Measurements from ENCODE around the gene ADGRV1.

Gene ADGRV1

DNA sequence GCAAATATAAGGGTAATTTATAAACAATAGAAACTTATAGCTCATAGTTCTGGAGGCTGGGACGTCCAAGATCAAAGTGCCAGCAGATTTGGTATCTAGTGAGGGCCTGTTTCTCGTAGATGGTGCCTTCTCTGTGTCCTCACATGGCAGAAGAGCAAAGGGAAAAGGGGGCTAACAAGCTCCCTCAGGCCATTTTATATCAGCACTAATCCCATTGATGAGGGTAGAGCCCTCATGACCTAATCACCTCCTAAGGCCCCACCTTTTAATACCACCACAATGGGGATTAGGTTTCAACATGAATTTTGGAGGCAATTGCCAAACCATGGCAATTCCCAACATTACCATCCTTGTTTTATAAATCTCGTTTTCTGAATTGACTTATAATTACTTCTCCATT lies 564.7 kb downstream of the ADGRV1 start:
- no peak for DNase-seq

DNA sequence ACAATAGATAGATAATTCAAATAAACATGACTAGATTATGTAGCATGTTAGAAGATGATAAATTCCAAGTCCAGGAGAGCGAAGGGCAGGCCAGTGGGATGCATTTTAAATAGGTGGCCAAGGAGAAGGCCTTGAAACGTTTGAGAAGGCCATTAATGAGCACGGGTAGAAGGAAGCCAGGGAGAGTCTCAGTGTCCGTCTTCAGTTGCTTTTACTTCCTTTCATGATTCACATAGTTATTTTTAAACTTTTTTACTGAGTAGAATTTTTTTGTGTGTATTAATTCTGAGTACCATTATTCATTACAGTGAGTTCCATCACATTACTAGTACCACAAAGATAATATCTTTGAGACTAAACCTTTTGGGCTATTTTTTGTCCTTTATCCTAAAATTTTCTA lies 565.3 kb downstream of the ADGRV1 start:
- DNase-seq: no peak

DNA sequence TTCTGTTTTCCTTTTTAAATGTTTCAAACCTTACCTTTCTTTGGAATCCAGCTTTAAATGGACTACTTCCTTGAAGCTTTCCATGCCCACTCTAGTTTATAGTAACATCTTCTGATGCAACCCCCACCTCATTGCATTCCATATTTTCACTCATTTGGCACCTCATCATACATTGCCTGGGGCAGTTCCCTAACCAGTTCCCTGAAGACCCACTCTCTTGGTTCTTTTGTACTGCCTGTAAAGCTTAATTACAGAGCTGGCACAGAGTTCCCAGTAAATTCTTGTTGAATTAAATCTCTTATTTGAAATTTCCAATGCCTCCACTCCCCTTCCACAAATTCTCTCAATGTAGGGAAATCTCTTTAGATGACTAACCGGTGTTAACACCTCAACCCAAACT lies 567.3 kb downstream of the ADGRV1 start:
- no peak for DNase-seq

DNA sequence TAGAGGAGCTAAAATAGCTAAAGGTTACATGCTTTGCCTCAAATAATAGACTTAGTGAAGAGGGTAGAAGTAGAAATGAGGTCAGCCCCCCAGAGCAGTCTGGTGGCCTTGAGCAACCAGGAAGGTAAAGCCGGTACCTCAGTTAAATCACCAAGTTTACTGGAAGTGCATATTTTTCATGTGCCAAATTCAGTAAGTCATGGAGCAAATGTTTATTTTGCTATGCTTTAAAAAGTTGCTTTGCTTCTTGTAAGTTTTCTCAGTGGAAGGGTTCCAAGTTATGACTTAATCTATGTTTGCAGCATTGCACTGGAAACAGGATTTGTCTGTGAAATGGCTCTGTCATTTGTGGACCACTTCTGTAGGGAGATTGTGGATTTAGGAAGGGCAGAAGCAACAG lies 567.9 kb downstream of the ADGRV1 start:
- DNase-seq: no peak

DNA sequence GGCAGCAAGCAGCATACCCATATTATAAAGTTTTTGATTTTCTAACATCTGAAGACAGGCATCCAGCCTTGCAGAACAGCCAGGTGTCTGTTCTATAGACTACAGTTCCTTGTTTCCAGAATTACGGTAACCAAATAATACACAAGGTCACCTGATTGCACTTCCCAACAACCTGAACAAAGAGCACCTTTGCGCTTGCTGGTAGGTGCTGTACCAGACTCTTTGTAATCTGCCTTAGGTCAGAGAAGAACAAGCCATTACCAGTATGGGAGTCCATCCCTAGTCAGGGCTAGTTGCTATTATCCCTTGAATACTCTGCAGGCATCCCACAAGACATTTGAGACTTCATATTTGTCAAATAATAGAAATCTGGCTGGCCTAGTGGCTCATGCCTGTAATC lies 568.3 kb downstream of the ADGRV1 start:
- no peak for DNase-seq

DNA sequence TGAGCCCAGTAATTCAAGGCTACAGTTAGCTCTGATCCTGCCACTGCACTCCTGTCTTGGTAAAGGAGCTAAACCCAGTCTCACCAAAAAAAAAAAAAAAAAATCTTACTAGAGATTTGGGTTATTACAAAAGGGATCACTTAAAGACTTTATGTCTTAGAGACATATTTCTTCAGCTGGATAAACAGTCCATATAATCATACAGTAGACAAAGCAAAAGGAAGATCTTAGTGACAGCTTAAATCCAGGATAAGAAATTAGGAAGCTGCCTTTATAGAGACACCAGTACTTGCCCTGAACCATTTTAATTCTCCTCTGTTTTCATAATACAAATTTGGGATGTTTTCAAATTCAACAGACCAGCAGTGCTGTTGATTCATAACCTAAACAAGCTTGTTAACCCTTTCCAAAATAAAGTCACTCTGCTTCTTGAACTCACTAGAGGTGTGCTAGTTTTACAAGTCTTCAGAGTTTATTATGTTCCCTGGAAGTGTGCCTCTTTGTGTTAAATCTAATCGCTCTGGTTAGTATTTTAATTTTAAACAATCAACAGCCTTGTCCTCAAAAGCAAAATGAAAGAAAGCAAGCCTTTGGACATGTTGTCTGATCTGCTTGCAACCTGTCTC lies 569.0 kb downstream of the ADGRV1 start:
- DNase-seq: no peak

DNA sequence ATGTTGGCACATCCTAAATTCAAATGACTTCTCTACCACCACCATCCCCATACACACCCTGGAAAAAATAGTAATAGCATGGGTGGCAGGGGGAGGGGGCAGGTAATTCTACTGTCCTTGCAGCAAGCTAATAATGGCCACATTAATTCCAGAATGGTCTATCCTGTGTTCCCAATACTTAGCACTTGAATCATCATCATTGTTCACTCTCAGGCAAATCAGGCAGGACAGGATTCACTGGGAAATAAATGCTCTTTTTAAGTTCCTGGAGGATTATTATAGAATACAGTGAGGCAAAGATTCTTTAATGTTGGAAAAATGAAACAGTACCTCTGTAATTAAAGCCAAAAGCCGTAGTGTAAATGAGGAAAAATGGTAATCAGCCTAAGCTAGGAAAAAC lies 570.0 kb downstream of the ADGRV1 start:
- DNase-seq: no peak

DNA sequence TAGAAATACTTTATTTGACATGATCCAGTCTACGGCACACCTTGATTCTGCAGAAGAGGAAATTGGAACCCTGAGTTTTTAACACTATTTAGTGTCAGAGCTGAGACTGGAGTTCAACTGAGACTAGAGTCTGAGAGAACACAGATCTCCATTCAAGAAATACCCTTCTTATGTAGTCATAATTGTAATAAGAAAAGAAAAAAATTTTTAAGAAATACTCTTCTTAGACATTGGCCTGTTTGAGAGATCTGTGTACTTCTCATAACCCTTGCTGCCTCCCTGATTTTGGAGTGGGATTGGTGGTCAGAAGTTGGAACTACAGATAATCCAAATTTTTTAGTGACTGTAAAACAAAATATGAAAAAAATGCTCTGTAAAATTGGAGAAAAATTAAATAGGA lies 571.2 kb downstream of the ADGRV1 start:
- no peak for DNase-seq

DNA sequence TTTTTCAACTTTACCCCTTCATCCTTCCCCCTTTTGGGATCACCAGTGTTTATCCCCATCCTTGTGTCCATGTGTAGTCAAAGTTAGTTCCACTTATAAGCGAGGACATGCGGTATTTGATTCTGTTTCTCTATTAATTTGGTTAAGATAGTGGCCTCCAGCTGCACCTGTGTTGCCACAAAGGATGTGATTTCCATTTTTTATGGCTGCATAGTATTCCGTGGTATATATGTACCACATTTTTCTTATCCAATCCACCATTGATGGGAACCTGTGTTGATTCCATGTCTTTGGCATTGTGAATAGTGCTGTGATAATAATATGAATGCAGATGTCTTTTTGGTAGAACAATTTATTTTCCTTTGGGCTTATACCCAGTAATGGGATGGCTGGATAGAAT lies 572.2 kb downstream of the ADGRV1 start:
- no peak for DNase-seq

DNA sequence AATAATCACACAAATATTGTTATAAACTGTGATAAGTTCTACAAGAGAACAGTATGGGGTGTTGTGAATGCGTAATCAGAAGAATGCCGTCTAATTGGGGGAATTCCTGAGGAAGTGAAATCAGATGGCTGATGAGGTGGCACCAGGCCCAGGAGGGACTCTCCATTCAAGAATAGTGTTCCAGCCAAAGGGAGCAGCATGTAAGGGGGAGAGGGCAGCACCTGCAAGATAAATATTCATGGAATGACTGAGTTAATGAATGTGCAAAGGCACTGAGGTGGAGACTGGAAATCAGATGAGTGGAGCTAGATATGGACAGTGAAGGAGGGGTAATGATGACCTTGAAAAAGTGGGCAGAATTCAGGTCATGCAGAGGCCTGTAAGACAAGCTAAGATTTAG lies 574.0 kb downstream of the ADGRV1 start:
- no peak for DNase-seq

DNA sequence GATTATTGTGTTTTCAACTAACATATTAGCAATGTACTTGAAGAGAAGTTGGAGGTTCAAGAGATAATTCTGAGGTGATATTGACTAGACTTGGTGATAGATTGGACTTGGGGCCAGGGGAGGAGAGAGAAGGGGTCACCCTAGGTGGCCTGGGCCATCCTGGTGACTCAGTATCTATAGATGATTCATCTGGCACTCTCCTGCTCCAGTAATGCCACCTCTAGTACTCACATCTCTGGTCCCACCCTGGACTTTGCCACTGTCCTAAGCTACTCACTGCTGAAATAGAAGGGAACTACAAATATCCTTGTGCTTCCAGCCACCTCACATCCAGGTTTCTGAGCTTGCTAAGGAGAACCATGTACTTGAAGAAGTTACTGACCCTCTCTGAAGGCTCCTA lies 574.6 kb downstream of the ADGRV1 start:
- no peak for DNase-seq

DNA sequence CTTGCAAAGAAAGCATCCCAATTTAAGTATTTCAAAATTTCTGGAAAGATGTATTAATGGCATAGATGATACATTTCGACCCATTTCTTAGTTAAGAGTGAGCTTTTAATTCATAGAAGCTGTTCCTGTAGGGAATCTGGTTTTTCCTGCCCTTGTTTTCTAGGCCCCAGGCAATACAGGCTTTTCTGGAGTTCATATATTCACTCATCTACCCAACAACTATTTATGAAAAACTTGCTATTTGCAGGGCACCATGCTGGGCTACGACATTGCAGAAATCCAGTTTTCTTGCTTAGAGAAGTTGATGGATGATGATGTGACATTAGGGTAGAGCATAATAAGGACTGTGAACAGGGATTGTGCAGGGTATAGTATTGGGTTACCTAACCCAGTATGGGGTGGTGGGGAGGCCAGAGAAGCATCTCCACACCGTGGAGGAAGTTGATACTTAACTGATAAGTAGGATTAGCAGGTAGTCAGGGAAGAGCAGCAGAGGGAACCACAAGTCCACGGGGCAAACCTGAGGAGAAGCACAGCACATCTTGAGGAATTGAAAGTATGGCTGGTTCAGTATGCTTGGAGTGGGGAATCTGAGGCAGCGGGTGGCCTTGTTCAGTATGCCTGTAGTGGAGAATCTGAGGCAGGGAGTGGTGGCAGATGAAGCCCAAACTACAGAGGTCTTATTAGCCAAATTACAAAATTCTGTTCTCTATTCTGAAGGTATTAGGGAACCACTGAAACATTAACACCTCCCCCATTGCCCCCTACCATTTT lies 577.1 kb downstream of the ADGRV1 start:
- DNase-seq: no peak

DNA sequence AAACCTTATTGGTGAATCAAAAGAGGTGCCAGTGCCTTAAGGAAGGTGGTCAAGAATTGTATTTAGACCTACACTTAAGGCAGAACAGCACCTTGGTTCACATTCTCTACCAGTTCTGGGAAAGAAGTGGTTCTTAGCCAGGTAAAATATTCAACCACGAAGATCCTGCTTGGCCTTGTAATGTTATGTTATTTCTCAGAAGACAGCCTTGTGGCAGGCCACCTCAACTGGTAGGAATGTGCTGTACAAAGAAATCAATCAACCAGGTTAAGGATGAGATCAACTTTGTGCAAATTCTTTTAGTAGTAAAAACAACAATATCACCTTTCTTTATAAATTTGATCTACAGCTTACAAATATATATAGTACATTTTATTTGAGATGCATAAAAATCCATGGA lies 577.7 kb downstream of the ADGRV1 start:
- no peak for DNase-seq

DNA sequence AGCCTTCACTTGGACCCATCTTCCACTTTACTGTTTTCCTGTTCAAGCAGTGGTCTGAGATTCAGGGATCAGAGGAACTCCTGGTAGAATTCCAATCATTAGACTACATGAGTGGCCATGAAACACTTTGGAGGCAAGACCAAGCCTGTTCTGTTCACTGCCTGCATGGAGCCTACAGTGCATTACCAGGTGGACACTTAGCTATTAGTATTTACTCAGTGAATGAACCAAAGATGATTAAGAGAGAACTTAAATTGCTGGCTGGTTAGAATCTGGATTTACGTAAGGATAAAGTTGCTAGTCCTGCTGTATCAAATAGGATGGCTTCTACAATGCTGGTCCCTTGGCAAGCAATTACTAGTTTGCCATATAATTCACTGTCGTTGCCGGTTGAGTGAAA lies 579.0 kb downstream of the ADGRV1 start:
- no peak for DNase-seq

DNA sequence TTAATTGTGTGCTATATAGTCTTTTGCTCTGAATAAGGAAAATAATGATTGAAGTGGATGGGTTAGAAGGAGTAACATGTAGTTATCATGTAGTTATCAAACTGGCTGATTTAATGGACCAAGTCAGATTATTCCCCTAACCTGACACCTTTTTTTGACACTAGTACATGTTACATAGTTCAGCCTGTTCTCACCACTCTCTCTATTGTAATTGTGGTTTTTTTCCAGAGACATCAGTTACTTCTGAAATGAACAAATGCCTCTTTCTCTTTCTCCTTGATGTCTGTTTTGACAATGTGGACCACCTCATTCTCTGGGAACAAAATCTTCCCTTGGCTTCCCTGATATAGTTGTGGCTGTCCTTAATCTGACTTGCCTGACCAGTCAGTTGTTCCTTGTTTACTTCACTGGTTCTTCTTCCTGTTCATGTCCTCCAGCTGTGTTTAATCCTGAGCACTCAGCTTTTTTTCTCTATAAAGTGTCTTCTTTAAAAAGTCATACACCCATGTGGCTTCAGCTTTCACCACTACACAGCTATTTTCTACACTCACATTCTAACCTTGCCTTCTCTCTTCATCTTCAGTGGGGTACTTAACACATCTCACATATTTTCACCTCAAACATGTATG lies 581.1 kb downstream of the ADGRV1 start:
- DNase-seq: no peak

DNA sequence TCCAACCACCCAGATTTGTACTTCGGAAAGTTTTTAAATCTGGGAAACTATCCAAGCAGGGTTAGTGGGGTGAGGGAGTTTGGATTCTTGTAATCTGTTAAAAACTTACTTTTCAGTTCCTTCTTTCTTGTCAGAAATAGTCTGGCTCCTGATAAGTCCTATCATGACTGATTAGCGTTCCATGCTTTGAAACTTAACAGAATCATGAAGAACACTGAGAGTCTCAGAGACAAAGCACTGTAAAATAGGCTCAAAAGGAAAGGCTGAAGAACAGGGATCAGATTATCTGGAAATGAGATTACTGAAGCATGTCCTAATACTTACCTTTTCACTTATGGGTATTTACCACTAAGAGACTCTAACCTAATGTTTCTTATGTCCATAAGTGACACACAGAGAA lies 582.1 kb downstream of the ADGRV1 start:
- DNase-seq: no peak

DNA sequence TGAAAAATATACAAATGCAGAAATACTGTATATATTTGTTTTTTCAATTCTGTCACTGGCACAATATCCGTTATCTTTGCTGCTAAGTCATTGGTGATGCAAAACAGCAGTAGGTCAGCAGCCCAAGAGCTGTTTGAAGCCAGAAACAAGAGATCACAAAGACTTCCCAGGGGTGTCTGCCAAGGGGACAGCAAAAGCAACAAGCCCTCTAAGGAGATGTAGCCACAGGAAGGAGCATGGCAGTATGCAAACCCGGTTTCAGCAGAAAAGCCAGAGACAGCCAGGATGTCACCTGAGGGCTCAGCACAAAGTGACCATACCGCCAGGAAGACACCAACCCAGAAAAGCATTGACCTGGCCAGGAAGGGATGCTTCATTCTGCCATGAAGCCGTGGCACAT lies 583.0 kb downstream of the ADGRV1 start:
- DNase-seq: no peak

DNA sequence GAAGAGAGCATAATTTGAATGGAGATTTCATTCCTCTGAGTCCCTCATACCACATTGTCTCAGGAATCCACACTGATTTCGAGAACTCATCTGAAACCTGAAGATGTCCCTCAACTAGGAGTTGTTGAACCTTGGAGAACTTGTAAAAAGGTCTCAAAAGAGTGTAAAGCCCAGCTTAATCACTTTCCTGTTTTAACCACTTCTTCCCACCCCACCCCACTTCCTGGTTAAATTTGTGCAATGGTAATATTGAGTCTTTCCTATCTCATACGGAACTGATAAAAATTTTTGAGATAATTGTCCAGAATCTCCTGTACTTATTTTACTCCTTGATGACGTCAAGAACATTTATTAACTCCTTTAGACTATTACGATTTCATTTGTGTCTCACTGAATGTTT lies 583.8 kb downstream of the ADGRV1 start:
- no peak for DNase-seq

DNA sequence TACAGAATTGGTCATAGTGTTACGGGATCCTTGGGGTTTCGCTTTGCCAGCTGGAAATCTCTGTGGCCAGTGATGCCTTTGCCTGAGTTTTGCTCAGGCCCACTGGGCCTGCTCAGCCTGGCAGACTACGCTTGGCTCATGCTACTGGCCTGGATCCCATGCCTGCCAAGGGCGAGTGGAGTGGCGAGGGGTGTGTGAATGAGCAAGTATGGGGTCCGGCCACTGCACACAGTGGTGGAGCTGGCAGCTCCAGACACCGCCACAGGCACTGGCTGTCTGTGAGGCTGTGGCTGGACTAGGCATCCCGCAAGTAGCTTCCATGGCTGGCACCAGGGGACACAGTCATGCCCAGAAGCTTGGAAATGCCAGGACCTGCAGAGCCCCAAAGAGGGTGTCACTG lies 584.2 kb downstream of the ADGRV1 start:
- no peak for DNase-seq

DNA sequence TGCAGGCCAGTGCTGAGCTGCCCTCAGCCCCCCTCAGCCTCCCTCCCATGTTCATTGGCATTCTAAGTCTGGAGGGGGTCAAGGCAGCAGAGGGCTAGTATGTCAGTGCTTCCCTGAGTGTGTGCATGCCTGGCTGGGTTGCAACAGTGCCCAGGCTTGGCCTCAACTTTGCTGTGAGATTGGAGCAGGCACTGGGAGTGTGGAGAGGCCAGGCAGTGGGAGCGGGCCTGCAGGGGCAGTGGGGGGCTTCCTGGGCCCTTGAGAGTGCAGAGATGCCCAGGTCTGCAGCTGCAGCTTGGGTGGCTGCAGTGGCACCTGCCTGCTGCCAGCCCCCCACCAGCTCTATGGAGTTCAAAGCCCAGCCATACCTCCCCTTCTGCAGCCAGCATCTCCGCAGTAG lies 585.2 kb downstream of the ADGRV1 start:
- DNase-seq: no peak

DNA sequence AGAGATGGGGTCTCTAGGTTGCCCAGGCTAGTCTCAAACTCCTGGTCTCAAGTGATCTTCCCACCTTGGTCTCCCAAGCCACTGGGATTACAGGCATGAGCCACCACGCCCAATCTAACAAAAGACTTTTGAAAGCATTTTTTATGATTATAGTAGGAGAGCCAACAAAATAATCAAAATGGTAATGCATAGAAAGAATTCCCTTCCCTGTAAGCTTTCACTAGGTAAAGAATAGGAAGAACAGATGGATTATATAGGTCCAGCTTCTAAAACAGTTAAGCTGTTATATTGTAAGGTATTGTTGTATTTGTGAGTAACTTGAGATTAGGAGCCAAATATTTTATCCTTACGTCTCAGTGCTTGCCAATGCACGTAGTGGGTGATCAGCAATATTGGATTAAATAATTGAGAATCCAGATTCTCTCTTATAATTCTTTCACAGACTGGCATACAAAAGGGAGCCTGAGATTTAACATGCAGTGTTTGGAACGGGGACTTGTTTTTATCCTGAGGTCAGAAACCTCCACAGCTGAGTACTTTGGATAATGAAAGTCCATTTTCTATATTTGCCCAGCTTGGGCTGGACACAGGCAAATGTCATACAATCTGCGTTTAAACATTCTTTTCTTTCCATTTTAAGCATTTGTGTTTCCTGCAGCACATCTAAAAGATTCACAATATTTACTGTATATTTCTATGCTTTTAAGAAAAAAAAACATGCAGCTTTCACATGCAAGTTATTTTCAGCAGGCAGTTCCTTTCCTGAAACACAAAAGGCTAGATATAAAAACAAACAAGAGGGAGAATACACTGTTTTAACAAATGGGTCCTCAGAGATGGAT lies 586.1 kb downstream of the ADGRV1 start:
- DNase-seq: no peak

DNA sequence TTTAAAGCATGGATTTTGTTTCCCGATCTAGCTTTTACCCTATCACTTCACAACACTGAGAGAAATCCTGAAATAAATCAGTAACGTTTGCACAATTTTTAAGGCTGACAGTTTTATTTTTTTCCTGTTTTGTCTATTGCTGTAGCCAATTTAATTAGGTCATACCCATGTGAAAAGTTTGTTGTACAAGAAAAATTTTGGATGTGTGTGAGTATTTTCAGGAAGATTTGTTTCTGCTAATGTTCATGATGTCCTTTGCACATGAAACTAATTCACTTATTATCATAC lies 586.7 kb downstream of the ADGRV1 start:
- no peak for DNase-seq

DNA sequence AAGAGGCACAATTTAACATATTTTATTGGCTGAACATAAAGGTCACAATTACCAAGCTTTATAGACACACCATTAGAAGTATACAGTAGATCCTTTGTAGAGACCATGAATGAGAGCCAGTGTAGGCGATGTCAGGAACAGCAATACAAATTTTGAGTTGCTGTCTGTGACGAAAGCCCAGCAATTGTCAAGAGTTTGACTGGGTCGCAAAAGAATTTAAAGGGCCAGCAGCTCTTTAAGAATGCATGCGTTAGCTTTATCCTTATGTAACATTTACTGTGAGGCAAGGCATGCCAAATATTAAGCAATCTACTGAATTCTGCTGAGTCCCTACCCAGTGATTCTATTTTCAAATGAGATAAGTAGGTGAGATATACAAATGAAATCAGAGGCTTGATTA lies 587.6 kb downstream of the ADGRV1 start:
- no peak for DNase-seq
